Trophoblast cell (in vitro differentiated cells and primary cell): ENCODE results near the gene LRIT2.

Source experiments
- DNase-seq, 2 donors: peaks; one replicate each; pipeline ENCODE4 v3.0.0-alpha.2; 2016
- H2AFZ ChIP-seq: 2 replicates; pipeline ENCODE4 v1.6.1; 2013; ENCODE audit warnings: low read length, moderate library complexity, mild to moderate bottlenecking; ENCODE audit not compliant: insufficient read depth, poor library complexity
- H2AK5ac ChIP-seq: 2 replicates; pipeline ENCODE4 v1.6.1; 2013; ENCODE audit warnings: mild to moderate bottlenecking, low read length
- H2BK120ac ChIP-seq: 2 replicates; pipeline ENCODE4 v1.6.1; 2013; ENCODE audit warnings: low read length, mild to moderate bottlenecking, moderate library complexity; ENCODE audit not compliant: insufficient read depth, poor library complexity
- H2BK12ac ChIP-seq: 2 replicates; pipeline ENCODE4 v1.6.1; 2013; ENCODE audit warnings: mild to moderate bottlenecking, low read length, moderate library complexity
- H2BK5ac ChIP-seq: 2 replicates; pipeline ENCODE4 v1.6.1; 2013; ENCODE audit warnings: low read length, low read depth, moderate library complexity, mild to moderate bottlenecking; ENCODE audit not compliant: poor library complexity
- H3K14ac ChIP-seq: 2 replicates; pipeline ENCODE4 v1.6.1; 2013; ENCODE audit warnings: mild to moderate bottlenecking, low read length
- H3K18ac ChIP-seq: 2 replicates; pipeline ENCODE4 v1.6.1; 2013; ENCODE audit warnings: mild to moderate bottlenecking, low read length
- H3K23ac ChIP-seq: 2 replicates; pipeline ENCODE4 v1.6.1; 2013; ENCODE audit warnings: low read length
- H3K27ac ChIP-seq: 2 replicates; pipeline ENCODE4 v1.5.1; 2013; ENCODE audit warnings: low read depth, mild to moderate bottlenecking, inconsistent platforms, low read length, moderate library complexity
- H3K27me3 ChIP-seq: 2 replicates; pipeline ENCODE4 v1.6.1; 2013; ENCODE audit warnings: inconsistent platforms, mild to moderate bottlenecking, low read length, moderate library complexity; ENCODE audit not compliant: insufficient read depth
- H3K36me3 ChIP-seq, 2 experiments: 1 replicate in 1 of 2; 2 replicates in 1 of 2; pipeline ENCODE4 v1.6.1; 2013; ENCODE audit warnings: low read length in 2 of 2, mild to moderate bottlenecking in 2 of 2, moderate library complexity in 1 of 2; ENCODE audit not compliant: insufficient read depth in 2 of 2, control insufficient read depth in 1 of 2
- H3K4ac ChIP-seq: 2 replicates; pipeline ENCODE4 v1.6.1; 2013; ENCODE audit warnings: low read depth, mild to moderate bottlenecking, low read length, moderate library complexity
- H3K4me1 ChIP-seq, 2 experiments: 1 replicate in 1 of 2; 2 replicates in 1 of 2; pipeline ENCODE4 v1.6.1; 2013; ENCODE audit warnings: low read length in 2 of 2, mild to moderate bottlenecking in 2 of 2, moderate library complexity in 1 of 2; ENCODE audit not compliant: insufficient read depth in 2 of 2, control insufficient read depth in 1 of 2
- H3K4me2 ChIP-seq: 2 replicates; pipeline ENCODE4 v1.6.1; 2013; ENCODE audit warnings: inconsistent platforms, mild to moderate bottlenecking, low read length, moderate library complexity
- H3K4me3 ChIP-seq: 2 replicates; pipeline ENCODE4 v1.5.1; 2013; ENCODE audit warnings: mild to moderate bottlenecking, low read depth, low read length, inconsistent platforms
- H3K79me1 ChIP-seq: one replicate; pipeline ENCODE4 v1.6.1; 2013; ENCODE audit warnings: low read length
- H3K79me2 ChIP-seq: 2 replicates; pipeline ENCODE4 v1.6.1; 2013; ENCODE audit warnings: low read length, mild to moderate bottlenecking; ENCODE audit not compliant: control insufficient read depth, insufficient read depth, poor library complexity
- H3K9ac ChIP-seq: 2 replicates; pipeline ENCODE4 v1.6.1; 2013; ENCODE audit warnings: mild to moderate bottlenecking, low read length
- H3K9me3 ChIP-seq: 2 replicates; pipeline ENCODE4 v1.6.1; 2013; ENCODE audit warnings: low read depth, mild to moderate bottlenecking, control low read depth, inconsistent platforms, low read length; ENCODE audit not compliant: insufficient read depth
- H4K12ac ChIP-seq: 2 replicates; pipeline ENCODE4 v1.6.1; 2013; ENCODE audit warnings: low read depth, mild to moderate bottlenecking, low read length, moderate library complexity
- H4K8ac ChIP-seq: 2 replicates; pipeline ENCODE4 v1.6.1; 2013; ENCODE audit warnings: low read depth, mild to moderate bottlenecking, low read length, moderate library complexity
- H4K91ac ChIP-seq: one replicate; pipeline ENCODE4 v1.6.1; 2013; ENCODE audit warnings: low read depth, mild to moderate bottlenecking, low read length, moderate library complexity
- WGBS: extraction: QIAGEN DNeasy Blood & Tissue Kit; methylation state at CpG from one replicate; pipeline ENCODE4 v1.1.7; 2013; ENCODE audit warnings: missing lambda C conversion rate; ENCODE audit not compliant: insufficient read length, insufficient coverage; ENCODE audit errors: extremely low coverage; 5-methylcytosine and 5-hydroxymethylcytosine counted together

Gene LRIT2

DNA sequence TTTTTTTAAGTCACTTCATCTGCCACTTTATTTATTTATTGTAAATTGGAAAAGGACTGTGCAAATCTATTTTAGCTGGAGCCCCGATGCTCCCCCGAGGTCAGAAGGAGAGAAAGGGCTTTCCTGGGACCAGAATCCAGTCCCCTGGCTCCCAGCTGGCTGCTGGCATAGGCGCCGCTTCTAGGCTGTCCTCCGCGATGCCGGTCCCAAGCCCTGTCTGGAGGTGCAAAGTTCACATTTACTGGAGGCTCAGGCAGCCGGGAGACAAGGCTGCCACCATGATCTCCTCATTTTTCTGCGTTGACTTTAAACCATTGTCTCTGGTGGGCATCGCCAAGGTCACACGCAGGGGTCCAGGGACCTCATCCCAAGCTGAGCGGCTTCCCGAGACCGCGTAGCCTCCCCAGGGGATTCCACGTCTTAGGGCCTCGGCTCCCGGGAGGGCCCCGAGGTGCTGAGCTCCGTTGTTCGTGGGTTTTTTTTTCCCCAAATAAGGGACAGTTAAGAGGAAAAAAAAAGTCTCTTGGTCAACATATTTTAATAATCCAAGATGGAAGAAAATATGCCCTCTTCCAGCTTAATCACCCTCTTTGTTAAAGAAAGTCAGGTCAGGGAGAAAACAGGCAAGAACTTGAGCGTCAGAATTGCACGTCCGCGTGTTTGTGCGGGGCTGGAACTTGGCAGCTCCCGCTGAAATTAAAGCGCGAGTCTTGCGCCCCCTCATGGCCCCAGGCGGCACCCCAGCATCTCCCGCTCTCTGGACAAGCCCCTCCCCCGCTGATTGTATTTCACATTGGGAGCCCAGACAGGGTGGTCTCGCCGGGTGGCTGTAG, 31.4 kb upstream of the LRIT2 start:
- Histone ChIP-seq H4K8ac (no peak overlapping the region), H3K27ac (no peak overlapping the region), H2BK5ac (no peak overlapping the region), H3K9me3 (peaks cover 1% of the 10 kb centered on the region), H3K9ac (no peak overlapping the region), H4K91ac (no peak overlapping the region), H2AFZ (no peak overlapping the region), H3K79me1 (no peaks in the 10 kb centered on the region), H3K4me1 (peaks cover 0 to 6% of the 10 kb centered on the region in 2 experiments), H3K79me2 (no peaks in the 10 kb centered on the region), H3K18ac (no peak overlapping the region), H4K12ac (no peak overlapping the region), H3K27me3 (no peaks in the 10 kb centered on the region), H3K4ac (no peak overlapping the region), H2BK12ac (no peak overlapping the region), H2AK5ac (no peak overlapping the region), H3K4me2 (no peak overlapping the region), H3K36me3 (no peaks in the 10 kb centered on the region), H3K23ac (no peak overlapping the region), H2BK120ac (no peak overlapping the region), H3K14ac (no peak overlapping the region), H3K4me3 (no peak overlapping the region)
- WGBS: no CpG with 5 or more reads among the region's 35 CpGs
- peak in 1 of 2 donors; percentile 48 for DNase-seq

DNA sequence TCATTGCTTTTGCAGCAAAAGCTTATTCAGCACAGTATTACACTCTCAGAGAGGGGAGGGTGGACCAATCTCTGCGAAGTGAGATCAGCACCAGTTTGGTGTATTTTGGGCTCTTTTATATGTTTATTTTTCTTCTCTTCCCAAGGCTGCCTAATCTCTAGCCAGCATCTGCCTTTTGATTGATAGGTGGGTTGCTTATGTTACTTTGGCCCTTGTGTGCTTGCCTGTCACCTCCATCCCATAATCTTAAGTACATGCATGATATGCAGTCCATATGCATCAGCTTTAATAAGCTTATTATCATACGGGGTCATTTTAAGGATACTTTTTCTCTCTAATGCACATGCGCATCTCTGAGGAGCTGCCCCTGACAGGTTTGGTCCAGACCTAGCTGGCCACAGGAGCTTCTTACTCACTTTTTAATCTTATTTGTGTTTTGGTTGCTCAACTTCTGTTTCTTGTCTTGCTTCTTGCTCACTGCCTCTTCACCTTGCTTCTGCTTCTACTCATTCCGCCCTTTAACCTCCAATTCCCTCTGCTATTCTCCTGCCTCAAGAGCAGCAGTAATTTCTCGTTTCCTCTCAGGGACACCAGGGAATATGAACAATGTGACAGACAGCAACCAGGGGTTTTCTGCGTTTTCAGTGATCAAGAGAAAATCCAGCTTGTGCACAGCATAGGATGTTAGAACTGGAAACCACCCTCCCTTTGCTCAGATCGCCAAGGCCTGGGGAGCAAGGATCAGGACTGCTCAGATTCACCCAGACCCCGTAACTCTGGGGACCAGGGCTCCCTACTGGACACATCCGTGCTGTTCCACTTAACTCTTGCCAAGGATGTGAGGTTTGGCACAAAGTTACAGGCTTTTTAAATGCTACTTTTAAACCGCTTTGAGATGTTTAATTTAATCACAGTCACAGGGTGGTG, 29.5 kb upstream of the LRIT2 start:
- Histone ChIP-seq H3K4ac (no peak overlapping the region), H3K27ac (no peak overlapping the region), H3K14ac (no peak overlapping the region), H2AK5ac (no peak overlapping the region), H3K79me1 (no peaks in the 10 kb centered on the region), H2BK120ac (no peak overlapping the region), H3K9ac (no peak overlapping the region), H3K4me3 (no peak overlapping the region), H2BK5ac (no peak overlapping the region), H3K18ac (no peak overlapping the region), H3K23ac (no peak overlapping the region), H3K4me1 (peaks cover 0 to 6% of the 10 kb centered on the region in 2 experiments), H4K91ac (no peak overlapping the region), H4K8ac (no peak overlapping the region), H3K79me2 (no peaks in the 10 kb centered on the region), H3K9me3 (peaks cover 1% of the 10 kb centered on the region), H2AFZ (no peak overlapping the region), H3K36me3 (no peaks in the 10 kb centered on the region), H2BK12ac (no peak overlapping the region), H3K4me2 (no peak overlapping the region), H4K12ac (no peak overlapping the region), H3K27me3 (no peaks in the 10 kb centered on the region)
- WGBS: no CpG with 5 or more reads among the region's 10 CpGs
- DNase-seq: no peak

DNA sequence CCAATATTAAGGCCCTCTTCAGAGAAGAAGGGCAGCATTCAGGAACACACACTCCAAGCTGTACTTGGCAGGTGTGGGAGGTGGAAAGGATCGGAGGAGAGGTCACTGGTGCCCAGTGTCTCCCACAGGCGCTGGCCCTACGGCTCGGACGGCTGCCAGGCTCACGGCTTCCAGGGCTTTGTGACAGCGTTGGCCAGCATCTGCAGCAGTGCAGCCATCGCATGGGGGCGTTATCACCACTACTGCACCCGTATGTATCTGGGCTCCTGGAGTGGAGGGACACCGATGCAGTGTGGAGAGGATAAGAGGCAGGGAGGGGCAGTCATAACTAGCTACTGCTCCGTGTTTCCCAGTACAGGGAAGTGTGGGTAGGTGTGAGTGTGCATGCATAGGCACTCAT, 23.4 kb upstream of the LRIT2 start:
- Histone ChIP-seq H2AK5ac (no peak overlapping the region), H3K18ac (no peak overlapping the region), H3K79me1 (no peaks in the 10 kb centered on the region), H4K91ac (no peak overlapping the region), H3K9ac (no peak overlapping the region), H2BK5ac (no peak overlapping the region), H2BK12ac (no peak overlapping the region), H3K36me3 (no peaks in the 10 kb centered on the region), H4K8ac (no peak overlapping the region), H3K27ac (no peak overlapping the region), H3K9me3 (no peaks in the 10 kb centered on the region), H3K4me1 (no peaks in the 10 kb centered on the region), H2BK120ac (no peak overlapping the region), H3K79me2 (no peaks in the 10 kb centered on the region), H3K27me3 (no peaks in the 10 kb centered on the region), H3K4me2 (no peak overlapping the region), H2AFZ (no peak overlapping the region), H4K12ac (no peak overlapping the region), H3K4ac (no peak overlapping the region), H3K23ac (no peak overlapping the region), H3K4me3 (no peak overlapping the region), H3K14ac (no peak overlapping the region)
- WGBS: no CpG with 5 or more reads among the region's 12 CpGs
- no peak for DNase-seq

- Histone ChIP-seq H4K12ac (no peak overlapping the region), H4K91ac (no peak overlapping the region), H3K79me1 (no peaks in the 10 kb centered on the region), H3K4me1 (no peaks in the 10 kb centered on the region), H3K9me3 (no peaks in the 10 kb centered on the region), H2AFZ (no peak overlapping the region), H3K36me3 (no peaks in the 10 kb centered on the region), H2BK120ac (no peak overlapping the region), H4K8ac (no peak overlapping the region), H3K79me2 (no peaks in the 10 kb centered on the region), H3K14ac (no peak overlapping the region), H2AK5ac (no peak overlapping the region), H3K4me3 (no peak overlapping the region), H3K4ac (no peak overlapping the region), H2BK5ac (no peak overlapping the region), H3K9ac (no peak overlapping the region), H3K27me3 (no peaks in the 10 kb centered on the region), H3K18ac (no peak overlapping the region), H3K23ac (no peak overlapping the region), H3K27ac (no peak overlapping the region), H2BK12ac (no peak overlapping the region), H3K4me2 (no peak overlapping the region)
- no CpG with 5 or more reads among the region's 6 CpGs for WGBS
- DNase-seq: no peak
These were observed 22.2 kb upstream of the LRIT2 start for GRCh38 chr10:84247496-84247895.
